OCI-LY7 (cell line): ENCODE results near the gene ARHGAP40. TPM values are rescaled to one million over a fixed set of nuclear protein-coding genes. Genes with fewer than 3 reads are reported as not detected.

Experiments used
- BruUV-seq: library from RNA; stranded (reverse); fragments of 400-500 nt; replicated peaks from 2 replicates; lab custom pipeline; 2021; lab: Mats Ljungman, UMichigan
- CTCF ChIA-PET: fragments of 300-600 bp; sonication (Branson Sonifier 250); formaldehyde crosslinking; loops from one replicate; lab custom pipeline; 2022; ENCODE audit warnings: antibody characterized with exemption; ENCODE audit not compliant: unreplicated experiment; lab: Charles Lee
- POLR2A ChIA-PET: fragments of 300-600 bp; sonication (Branson Sonifier 250); formaldehyde crosslinking; loops from one replicate; lab custom pipeline; 2022; ENCODE audit warnings: antibody characterized with exemption; lab: Charles Lee
- DNase-seq: peaks from one replicate; pipeline ENCODE4 v3.0.0-alpha.2; 2015; ENCODE audit warnings: low spot score
- H2AFZ ChIP-seq: fragments of 200-600 bp; sonication (generic), shearing (Covaris generic); 2 replicates; pipeline ENCODE4 v1.6.1; 2014; ENCODE audit warnings: mild to moderate bottlenecking, antibody characterized with exemption, low read length, moderate library complexity
- H3K27ac ChIP-seq: fragments of 200-600 bp; sonication (generic); 2 replicates; pipeline ENCODE4 v1.5.1; 2014; ENCODE audit warnings: mixed run types, low read depth, mild to moderate bottlenecking, moderate library complexity, low read length, inconsistent platforms; ENCODE audit not compliant: poor library complexity, severe bottlenecking
- H3K36me3 ChIP-seq: fragments of 200-600 bp; sonication (generic); 2 replicates; pipeline ENCODE4 v1.6.1; 2014; ENCODE audit warnings: mild to moderate bottlenecking, antibody characterized with exemption, low read length, moderate library complexity, mixed read lengths; ENCODE audit not compliant: insufficient read depth
- H3K4me1 ChIP-seq: fragments of 200-600 bp; sonication (generic); 2 replicates; pipeline ENCODE4 v1.5.1; 2014; ENCODE audit warnings: mild to moderate bottlenecking, low read length; ENCODE audit not compliant: insufficient read depth, poor library complexity, severe bottlenecking
- H3K4me2 ChIP-seq: fragments of 200-600 bp; sonication (generic); 2 replicates; pipeline ENCODE4 v1.6.1; 2014; ENCODE audit warnings: mild to moderate bottlenecking, low read length
- H3K4me3 ChIP-seq: fragments of 200-600 bp; sonication (generic); 2 replicates; pipeline ENCODE4 v1.5.1; 2014; ENCODE audit warnings: mild to moderate bottlenecking, low read depth, low read length; ENCODE audit not compliant: poor library complexity, severe bottlenecking
- H3K79me2 ChIP-seq: fragments of 200-600 bp; sonication (generic); 2 replicates; pipeline ENCODE4 v1.6.1; 2016; ENCODE audit warnings: low read depth, mild to moderate bottlenecking, low read length, moderate library complexity, mixed read lengths; ENCODE audit not compliant: insufficient read depth
- H3K9me2 ChIP-seq: fragments of 200-600 bp; sonication (generic); 2 replicates; pipeline ENCODE4 v1.6.1; 2016; ENCODE audit warnings: mild to moderate bottlenecking, low read length, mixed read lengths; ENCODE audit not compliant: insufficient read depth
- H3K9me3 ChIP-seq: fragments of 200-600 bp; sonication (generic); 2 replicates; pipeline ENCODE4 v1.6.1; 2014; ENCODE audit warnings: mild to moderate bottlenecking, mixed run types, low read length, mixed read lengths
- H4K20me1 ChIP-seq: fragments of 200-600 bp; sonication (generic); 2 replicates; pipeline ENCODE4 v1.6.1; 2014; ENCODE audit warnings: mild to moderate bottlenecking, antibody characterized with exemption, low read length, moderate library complexity, mixed read lengths; ENCODE audit not compliant: insufficient read depth
- EZH2phosphoT487 ChIP-seq: fragments of 200-600 bp; sonication (generic); IDR thresholded peaks from 2 replicates; pipeline ENCODE4 v1.6.1; 2018; ENCODE audit warnings: low read depth, borderline replicate concordance, mild to moderate bottlenecking, mixed run types, antibody characterized with exemption, low read length, moderate library complexity, mixed read lengths
- intact Hi-C: fragments of 100-400 bp; cut with micrococcal nuclease; formaldehyde crosslinking; loops from one replicate; pipeline ENCODE4 v1.10.0; 2022; ENCODE audit not compliant: unreplicated experiment
- total RNA-seq, 2 experiments: library from RNA; depleted of rRNA in 1 of 2; stranded (reverse); fragments of >200 nt in 1 of 2; shearing (Covaris generic) in 1 of 2; gene quantifications; 2 replicates each; pipeline ENCODE4 v1.2.3, GENCODE V29; 2014 to 2022
- TF ChIP-seq, protein P1 (sequence below): fragments of 200-600 bp; sonication (generic); conservative IDR thresholded peaks from 2 replicates; pipeline ENCODE4 v1.5.1; 2014; ENCODE audit warnings: mild to moderate bottlenecking, antibody characterized with exemption, low read length, moderate library complexity, mixed read lengths

The ARHGAP40 gene
- total RNA-seq, 2 experiments from 2014 or later: not detected

DNA sequence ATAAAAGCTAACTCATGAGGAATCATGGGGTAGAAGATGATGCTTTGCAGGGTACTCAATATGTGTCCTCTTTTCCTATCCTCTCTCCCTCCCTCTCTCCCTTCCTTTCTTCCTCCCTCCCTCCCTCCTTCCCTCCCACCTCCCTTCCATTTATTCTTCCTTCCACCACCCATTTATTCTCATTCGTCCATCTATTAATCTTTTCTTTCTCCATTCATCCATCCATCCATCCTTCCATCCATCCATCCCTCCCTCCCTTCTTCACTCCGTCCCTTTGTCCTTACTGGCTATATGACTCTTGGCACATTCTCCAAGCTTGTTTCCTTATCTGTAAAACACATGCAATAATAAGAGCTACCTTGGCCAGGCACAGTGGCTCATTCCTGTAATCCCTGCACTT, 40.9 kb downstream of the ARHGAP40 start:
- Histone ChIP-seq H3K36me3 (no peaks in the 10 kb centered on the region), H3K9me2 (no peaks in the 10 kb centered on the region), H3K4me3 (no peak overlapping the region), H3K79me2 (no peaks in the 10 kb centered on the region), H3K4me1 (peaks cover 4% of the 10 kb centered on the region), H2AFZ (no peak overlapping the region), H3K9me3 (no peaks in the 10 kb centered on the region), H4K20me1 (no peaks in the 10 kb centered on the region), H3K4me2 (no peak overlapping the region), H3K27ac (no peak overlapping the region)
- ChIA-PET CTCF (no interaction called here), POLR2A (no interaction called here)
- intact Hi-C loops: no loop called here
- DNase-seq: no peak
- no TSS peak for BruUV-seq
- no peak for TF ChIP-seq EZH2phosphoT487
- TF ChIP-seq, protein P1, sequence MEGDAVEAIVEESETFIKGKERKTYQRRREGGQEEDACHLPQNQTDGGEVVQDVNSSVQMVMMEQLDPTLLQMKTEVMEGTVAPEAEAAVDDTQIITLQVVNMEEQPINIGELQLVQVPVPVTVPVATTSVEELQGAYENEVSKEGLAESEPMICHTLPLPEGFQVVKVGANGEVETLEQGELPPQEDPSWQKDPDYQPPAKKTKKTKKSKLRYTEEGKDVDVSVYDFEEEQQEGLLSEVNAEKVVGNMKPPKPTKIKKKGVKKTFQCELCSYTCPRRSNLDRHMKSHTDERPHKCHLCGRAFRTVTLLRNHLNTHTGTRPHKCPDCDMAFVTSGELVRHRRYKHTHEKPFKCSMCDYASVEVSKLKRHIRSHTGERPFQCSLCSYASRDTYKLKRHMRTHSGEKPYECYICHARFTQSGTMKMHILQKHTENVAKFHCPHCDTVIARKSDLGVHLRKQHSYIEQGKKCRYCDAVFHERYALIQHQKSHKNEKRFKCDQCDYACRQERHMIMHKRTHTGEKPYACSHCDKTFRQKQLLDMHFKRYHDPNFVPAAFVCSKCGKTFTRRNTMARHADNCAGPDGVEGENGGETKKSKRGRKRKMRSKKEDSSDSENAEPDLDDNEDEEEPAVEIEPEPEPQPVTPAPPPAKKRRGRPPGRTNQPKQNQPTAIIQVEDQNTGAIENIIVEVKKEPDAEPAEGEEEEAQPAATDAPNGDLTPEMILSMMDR: no peak

- H3K9me3 ChIP-seq: no peaks in the 10 kb centered on the region
- no peak overlapping the region for H3K4me3 ChIP-seq
- H3K4me1 ChIP-seq: peaks cover 4% of the 10 kb centered on the region
- CTCF ChIA-PET: no interaction called here
- no peak overlapping the region for H3K4me2 ChIP-seq
- DNase-seq: no peak
- H4K20me1 ChIP-seq: no peaks in the 10 kb centered on the region
- intact Hi-C loops: no loop called here
- no TSS peak for BruUV-seq
- no peak overlapping the region for H3K27ac ChIP-seq
- H2AFZ ChIP-seq: no peak overlapping the region
- no peak for TF ChIP-seq EZH2phosphoT487
- H3K36me3 ChIP-seq: no peaks in the 10 kb centered on the region
- no peaks in the 10 kb centered on the region for H3K9me2 ChIP-seq
- POLR2A ChIA-PET: no interaction called here
- H3K79me2 ChIP-seq: no peaks in the 10 kb centered on the region
Measured at GRCh38 chr20:38644588-38645260, 43.1 kb downstream of the ARHGAP40 start.

GRCh38 chr20:38645351-38645750, 43.7 kb downstream of the ARHGAP40 start:
- no peak overlapping the region for H3K4me2 ChIP-seq
- no peaks in the 10 kb centered on the region for H3K79me2 ChIP-seq
- no peak overlapping the region for H3K4me3 ChIP-seq
- H3K9me3 ChIP-seq: no peaks in the 10 kb centered on the region
- H2AFZ ChIP-seq: no peak overlapping the region
- no peaks in the 10 kb centered on the region for H3K9me2 ChIP-seq
- ChIA-PET CTCF (no interaction called here), POLR2A (no interaction called here)
- H4K20me1 ChIP-seq: no peaks in the 10 kb centered on the region
- H3K4me1 ChIP-seq: peaks cover 4% of the 10 kb centered on the region
- no peak overlapping the region for H3K27ac ChIP-seq
- no peaks in the 10 kb centered on the region for H3K36me3 ChIP-seq
- no TSS peak for BruUV-seq
- DNase-seq: no peak
- no peak for TF ChIP-seq EZH2phosphoT487
- TF ChIP-seq, protein P1: no peak
- intact Hi-C loops: no loop called here
